ENCODE measurements around the gene COMMD3. TPM values are rescaled to one million over a fixed set of nuclear protein-coding genes. Genes with fewer than 3 reads are reported as not detected.

COMMD3 gene
- total RNA-seq, 4 donors from 2014 or later, result 17.8 to 31.9 (median 26.7) TPM

GRCh38 chr10:22366435-22366703, 50.2 kb downstream of the COMMD3 start:
- ATAC-seq (ENCODE audit: low FRiP score) (no peak), DNase-seq (ENCODE audit: low spot score) (no peak)
- no peak for TF ChIP-seq CTCF (IDR thresholded peaks at IDR 0.05)

- DNase-seq (ENCODE audit: low spot score) (no peak), ATAC-seq (ENCODE audit: low FRiP score) (no peak)
- no peak for TF ChIP-seq CTCF (IDR thresholded peaks at IDR 0.05)
Measured at GRCh38 chr10:22366771-22367170, 50.6 kb downstream of the COMMD3 start.

GRCh38 chr10:22367471-22367870, 51.3 kb downstream of the COMMD3 start:
- ATAC-seq (ENCODE audit: low FRiP score) (no peak), DNase-seq (ENCODE audit: low spot score) (no peak)
- no peak for TF ChIP-seq CTCF (IDR thresholded peaks at IDR 0.05)

GRCh38 chr10:22368402-22368801, 52.2 kb downstream of the COMMD3 start:
- ATAC-seq (ENCODE audit: low FRiP score) (no peak), DNase-seq (ENCODE audit: low spot score) (no peak)
- no peak for TF ChIP-seq CTCF (IDR thresholded peaks at IDR 0.05)

GRCh38 chr10:22368981-22369380, 52.8 kb downstream of the COMMD3 start:
- DNase-seq (ENCODE audit: low spot score) (no peak), ATAC-seq (ENCODE audit: low FRiP score) (no peak)
- TF ChIP-seq CTCF (IDR thresholded peaks at IDR 0.05), result no peak

GRCh38 chr10:22369434-22370072, 53.4 kb downstream of the COMMD3 start:
- DNase-seq (ENCODE audit: low spot score), result no peak
- TF ChIP-seq CTCF (IDR thresholded peaks at IDR 0.05), result no peak
- ATAC-seq (ENCODE audit: low FRiP score), result no peak

Small RNAs within 50 kb of the gene (small RNA-seq; reads per million reads assigned to genes)
- not detected for gene AL158211.3

Other genes starting within 250 kb of the COMMD3 start
- not detected for gene EBLN1, start 98.4 kb upstream of the COMMD3 start, total RNA-seq
- 10 to 100 TPM; 55.4 to 76.1 (median 62.6) TPM for gene BMI1, start 4.7 kb downstream of the COMMD3 start, total RNA-seq
- gene SPAG6, start 29.1 kb downstream of the COMMD3 start, total RNA-seq, result not detected